ENCODE data around the gene ITGA1.

DNA sequence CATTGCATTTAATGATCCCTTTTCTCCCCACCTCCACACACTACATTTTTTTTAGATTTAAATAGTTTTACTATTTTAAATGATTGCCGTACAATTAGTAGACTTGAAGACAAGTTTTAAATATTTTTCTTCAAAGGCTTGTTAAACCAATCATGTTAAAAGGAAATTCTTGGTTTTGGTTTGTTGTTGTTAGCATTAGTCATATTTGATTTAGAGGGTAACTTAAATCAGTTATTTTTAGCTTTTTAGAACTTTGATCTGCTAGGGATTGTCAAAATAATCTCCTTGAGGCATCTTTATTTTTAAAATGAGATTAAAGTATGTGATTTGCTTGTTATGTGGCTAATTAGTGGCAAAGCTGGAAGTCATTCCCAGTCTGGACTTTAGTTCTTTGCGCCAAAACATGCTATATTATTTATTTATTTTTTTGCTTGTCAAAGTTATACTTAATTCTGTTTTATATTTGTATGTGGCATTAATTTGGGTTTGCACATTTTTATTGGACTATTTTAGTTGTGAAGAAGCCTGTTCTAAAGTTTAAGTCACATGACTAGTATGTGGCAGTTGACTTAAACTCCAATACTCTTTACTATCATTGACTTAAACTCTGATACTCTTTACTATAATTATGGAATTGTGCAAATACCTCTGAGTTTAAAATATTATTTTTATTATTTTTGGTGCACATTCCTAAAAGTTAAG lies 14.7 kb downstream of the ITGA1 start:
- no peak for TF ChIP-seq CTCF (IDR thresholded peaks at IDR 0.05)
- no peak for TF ChIP-seq POLR2A (IDR thresholded peaks at IDR 0.05)
